ENCODE measurements around the gene GPR183. TPM values are rescaled to one million over a fixed set of nuclear protein-coding genes. Genes with fewer than 3 reads are reported as not detected.

GPR183 gene
- total RNA-seq, 3 donors from 2014 or later (not counting 1 experiment from before 2014, with no cell fraction given), result 20.0 to 47.0 (median 41.1) TPM

DNA sequence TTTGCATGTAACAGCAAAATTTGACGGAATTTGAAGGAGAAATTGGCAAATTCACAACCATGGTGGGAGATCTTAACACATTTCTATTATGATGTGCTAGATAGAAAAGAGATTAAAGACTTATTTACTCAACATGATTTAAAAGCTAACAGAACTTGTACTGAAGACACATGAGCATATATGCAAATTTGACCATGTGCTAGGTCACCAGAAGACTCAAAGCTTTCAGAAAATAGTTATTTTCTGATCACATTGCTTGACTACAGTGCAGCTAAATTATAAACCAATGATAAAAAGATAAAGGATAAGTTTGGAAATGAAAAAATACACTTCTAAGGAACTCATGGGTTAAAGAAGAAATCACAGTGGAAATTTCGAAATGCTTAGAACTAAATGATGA lies 9.1 kb downstream of the GPR183 start:
- no peak for DNase-seq
- Mint-ChIP-seq H3K4me1 (peaks cover 49 to 62% of the 10 kb centered on the region in 2 donors), H3K9me3 (no peaks in the 10 kb centered on the region), H3K4me3 (peak overlapping the region; percentile 17), H3K36me3 (no peaks in the 10 kb centered on the region), H3K27me3 (ENCODE audit: low read depth in 2 of 2) (no peaks in the 10 kb centered on the region), H3K27ac (peak overlapping the region; percentile 3 to 63)
- Histone ChIP-seq H3K4me1 (ENCODE audit: control insufficient read depth, insufficient read depth, low read length) (peaks cover 30% of the 10 kb centered on the region), H3K27ac (ENCODE audit: low read length) (peak overlapping the region; percentile 46), H3K9me3 (ENCODE audit: control insufficient read depth, insufficient read depth, low read length) (no peaks in the 10 kb centered on the region), H3K27me3 (ENCODE audit: control insufficient read depth, insufficient read depth, low read length) (no peaks in the 10 kb centered on the region), H3K36me3 (ENCODE audit: control insufficient read depth, insufficient read depth, low read length) (peaks cover 22% of the 10 kb centered on the region), H3K4me3 (ENCODE audit: low read length) (no peak overlapping the region)
- 50% methylated on average over 1 of the region's 2 CpGs for WGBS (ENCODE audit: insufficient coverage)
- ATAC-seq, result no peak
- TF ChIP-seq, protein P1, sequence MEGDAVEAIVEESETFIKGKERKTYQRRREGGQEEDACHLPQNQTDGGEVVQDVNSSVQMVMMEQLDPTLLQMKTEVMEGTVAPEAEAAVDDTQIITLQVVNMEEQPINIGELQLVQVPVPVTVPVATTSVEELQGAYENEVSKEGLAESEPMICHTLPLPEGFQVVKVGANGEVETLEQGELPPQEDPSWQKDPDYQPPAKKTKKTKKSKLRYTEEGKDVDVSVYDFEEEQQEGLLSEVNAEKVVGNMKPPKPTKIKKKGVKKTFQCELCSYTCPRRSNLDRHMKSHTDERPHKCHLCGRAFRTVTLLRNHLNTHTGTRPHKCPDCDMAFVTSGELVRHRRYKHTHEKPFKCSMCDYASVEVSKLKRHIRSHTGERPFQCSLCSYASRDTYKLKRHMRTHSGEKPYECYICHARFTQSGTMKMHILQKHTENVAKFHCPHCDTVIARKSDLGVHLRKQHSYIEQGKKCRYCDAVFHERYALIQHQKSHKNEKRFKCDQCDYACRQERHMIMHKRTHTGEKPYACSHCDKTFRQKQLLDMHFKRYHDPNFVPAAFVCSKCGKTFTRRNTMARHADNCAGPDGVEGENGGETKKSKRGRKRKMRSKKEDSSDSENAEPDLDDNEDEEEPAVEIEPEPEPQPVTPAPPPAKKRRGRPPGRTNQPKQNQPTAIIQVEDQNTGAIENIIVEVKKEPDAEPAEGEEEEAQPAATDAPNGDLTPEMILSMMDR (IDR thresholded peaks at IDR 0.05), result no peak
- intact Hi-C loops (cut with micrococcal nuclease), result no loop called here

DNA sequence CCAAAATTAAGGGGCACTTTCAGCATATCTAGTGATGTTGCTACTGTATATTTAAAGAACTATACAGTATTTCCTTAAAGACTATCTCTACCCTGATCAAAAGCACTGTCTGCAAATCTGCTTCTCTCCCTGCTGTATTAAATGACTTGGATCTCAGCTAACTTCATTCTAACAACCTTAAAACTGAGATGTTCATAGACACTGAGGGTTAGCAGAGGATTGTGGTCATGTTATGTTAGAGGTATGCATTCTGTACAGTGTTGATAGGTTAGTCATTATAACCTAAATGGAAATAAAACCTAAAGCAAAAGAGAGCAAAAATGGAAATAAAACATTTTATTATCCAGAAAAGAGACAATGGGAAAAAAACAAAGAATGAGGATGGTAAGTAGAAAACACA lies 9.9 kb downstream of the GPR183 start:
- no peak for DNase-seq
- H3K27ac Mint-ChIP-seq, result peak overlapping the region; percentile 3 to 69
- no peaks in the 10 kb centered on the region for H3K27me3 ChIP-seq (ENCODE audit: control insufficient read depth, insufficient read depth, low read length)
- no peaks in the 10 kb centered on the region for H3K27me3 Mint-ChIP-seq (ENCODE audit: low read depth in 2 of 2)
- no peak for ATAC-seq
- peaks cover 50 to 58% of the 10 kb centered on the region in 2 donors for H3K4me1 Mint-ChIP-seq
- H3K36me3 Mint-ChIP-seq, result no peaks in the 10 kb centered on the region
- TF ChIP-seq, protein P1 (IDR thresholded peaks at IDR 0.05), result no peak
- H3K9me3 ChIP-seq (ENCODE audit: control insufficient read depth, insufficient read depth, low read length), result no peaks in the 10 kb centered on the region
- peak overlapping the region; percentile 79 for H3K4me3 Mint-ChIP-seq
- H3K27ac ChIP-seq (ENCODE audit: low read length), result peak overlapping the region; percentile 63
- no peak overlapping the region for H3K4me3 ChIP-seq (ENCODE audit: low read length)
- H3K36me3 ChIP-seq (ENCODE audit: control insufficient read depth, insufficient read depth, low read length), result peaks cover 22% of the 10 kb centered on the region
- intact Hi-C loops (cut with micrococcal nuclease), result no loop called here
- H3K4me1 ChIP-seq (ENCODE audit: control insufficient read depth, insufficient read depth, low read length), result peaks cover 23% of the 10 kb centered on the region
- no peaks in the 10 kb centered on the region for H3K9me3 Mint-ChIP-seq

DNA sequence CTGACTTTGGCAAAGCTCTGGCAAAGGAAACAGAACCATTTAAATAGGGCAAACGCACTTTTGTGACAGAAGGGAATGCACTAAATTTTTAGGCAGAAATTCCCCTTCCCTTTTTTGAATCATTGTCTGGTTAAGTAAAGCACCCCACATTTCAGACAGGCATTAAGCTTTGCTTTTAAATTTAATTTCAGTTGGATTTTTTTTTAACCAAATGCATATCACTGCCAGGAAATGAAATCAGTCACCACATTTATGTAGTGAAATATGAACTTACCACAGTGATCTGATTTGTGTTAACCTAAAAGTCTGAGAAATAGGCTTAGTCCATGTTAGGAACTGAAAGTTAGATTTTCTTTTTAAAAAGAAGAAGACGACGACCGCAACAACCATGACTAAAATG lies 10.8 kb downstream of the GPR183 start:
- H3K4me1 Mint-ChIP-seq, result peaks cover 42 to 53% of the 10 kb centered on the region in 2 donors
- no peak overlapping the region for H3K4me3 ChIP-seq (ENCODE audit: low read length)
- no peaks in the 10 kb centered on the region for H3K36me3 Mint-ChIP-seq
- peaks cover 17% of the 10 kb centered on the region for H3K4me1 ChIP-seq (ENCODE audit: control insufficient read depth, insufficient read depth, low read length)
- peak overlapping the region; percentile 79 for H3K4me3 Mint-ChIP-seq
- peak overlapping the region; percentile 69 to 74 for H3K27ac Mint-ChIP-seq
- H3K27me3 ChIP-seq (ENCODE audit: control insufficient read depth, insufficient read depth, low read length), result no peaks in the 10 kb centered on the region
- H3K9me3 Mint-ChIP-seq, result no peaks in the 10 kb centered on the region
- DNase-seq (peak in 1 of 2 donors; percentile 65), ATAC-seq (peak; percentile 62 to 75 (median 70))
- H3K36me3 ChIP-seq (ENCODE audit: control insufficient read depth, insufficient read depth, low read length), result peaks cover 22% of the 10 kb centered on the region
- no peaks in the 10 kb centered on the region for H3K9me3 ChIP-seq (ENCODE audit: control insufficient read depth, insufficient read depth, low read length)
- H3K27ac ChIP-seq (ENCODE audit: low read length), result peak overlapping the region; percentile 63
- WGBS (ENCODE audit: insufficient coverage), result 13% methylated on average over 1 of the region's 4 CpGs
- TF ChIP-seq, protein P1 (IDR thresholded peaks at IDR 0.05), result no peak
- intact Hi-C loops (cut with micrococcal nuclease), result no loop called here
- no peaks in the 10 kb centered on the region for H3K27me3 Mint-ChIP-seq (ENCODE audit: low read depth in 2 of 2)

All from natural killer cell (primary cell).